HG03571 (cell line): Measurements from ENCODE around the gene FBXO21.

Experiments
- ATAC-seq: cut with Tn5 transposase; IDR thresholded peaks from one replicate; pipeline ENCODE4 v1.9.1; 2021; ENCODE audit not compliant: unreplicated experiment

Gene FBXO21

GRCh38 chr12:117141097-117141898 lies 49.0 kb downstream of the FBXO21 start:
- no peak for ATAC-seq

GRCh38 chr12:117140397-117141096 lies 49.7 kb downstream of the FBXO21 start:
- ATAC-seq = no peak

GRCh38 chr12:117139025-117139717 lies 51.1 kb downstream of the FBXO21 start:
- ATAC-seq = no peak

GRCh38 chr12:117134721-117135120 lies 55.5 kb downstream of the FBXO21 start:
- no peak for ATAC-seq

- ATAC-seq = no peak
Measured at GRCh38 chr12:117134059-117134458, 56.2 kb downstream of the FBXO21 start.

- no peak for ATAC-seq
Measured at GRCh38 chr12:117130801-117131200, 59.5 kb downstream of the FBXO21 start.

- ATAC-seq = no peak
Measured at GRCh38 chr12:117129391-117129790, 60.9 kb downstream of the FBXO21 start.

GRCh38 chr12:117127933-117128823 lies 62.1 kb downstream of the FBXO21 start:
- ATAC-seq = no peak

- ATAC-seq = no peak
Measured at GRCh38 chr12:117126335-117126734, 63.9 kb downstream of the FBXO21 start.

- no peak for ATAC-seq
Measured at GRCh38 chr12:117125767-117126166, 64.5 kb downstream of the FBXO21 start.

- ATAC-seq = no peak
Measured at GRCh38 chr12:117125272-117125613, 65.0 kb downstream of the FBXO21 start.

- no peak for ATAC-seq
Measured at GRCh38 chr12:117124421-117125271, 65.6 kb downstream of the FBXO21 start.

GRCh38 chr12:117121441-117121840 lies 68.8 kb downstream of the FBXO21 start:
- ATAC-seq = no peak

- no peak for ATAC-seq
Measured at GRCh38 chr12:117120787-117121186, 69.5 kb downstream of the FBXO21 start.

- ATAC-seq = no peak
Measured at GRCh38 chr12:117119592-117120198, 70.6 kb downstream of the FBXO21 start.

GRCh38 chr12:117118838-117119591 lies 71.3 kb downstream of the FBXO21 start:
- no peak for ATAC-seq

GRCh38 chr12:117114784-117115183 lies 75.5 kb downstream of the FBXO21 start:
- ATAC-seq = no peak

- no peak for ATAC-seq
Measured at GRCh38 chr12:117113231-117113630, 77.0 kb downstream of the FBXO21 start.
